ENCODE data around the gene SLC6A3. TPM values are rescaled to one million over a fixed set of nuclear protein-coding genes. Genes with fewer than 3 reads are reported as not detected.

SLC6A3 gene
- total RNA-seq, 5 donors from 2014 or later (not counting 1 experiment from before 2014, with no cell fraction given) = 0.22 TPM; not detected in 4

DNA sequence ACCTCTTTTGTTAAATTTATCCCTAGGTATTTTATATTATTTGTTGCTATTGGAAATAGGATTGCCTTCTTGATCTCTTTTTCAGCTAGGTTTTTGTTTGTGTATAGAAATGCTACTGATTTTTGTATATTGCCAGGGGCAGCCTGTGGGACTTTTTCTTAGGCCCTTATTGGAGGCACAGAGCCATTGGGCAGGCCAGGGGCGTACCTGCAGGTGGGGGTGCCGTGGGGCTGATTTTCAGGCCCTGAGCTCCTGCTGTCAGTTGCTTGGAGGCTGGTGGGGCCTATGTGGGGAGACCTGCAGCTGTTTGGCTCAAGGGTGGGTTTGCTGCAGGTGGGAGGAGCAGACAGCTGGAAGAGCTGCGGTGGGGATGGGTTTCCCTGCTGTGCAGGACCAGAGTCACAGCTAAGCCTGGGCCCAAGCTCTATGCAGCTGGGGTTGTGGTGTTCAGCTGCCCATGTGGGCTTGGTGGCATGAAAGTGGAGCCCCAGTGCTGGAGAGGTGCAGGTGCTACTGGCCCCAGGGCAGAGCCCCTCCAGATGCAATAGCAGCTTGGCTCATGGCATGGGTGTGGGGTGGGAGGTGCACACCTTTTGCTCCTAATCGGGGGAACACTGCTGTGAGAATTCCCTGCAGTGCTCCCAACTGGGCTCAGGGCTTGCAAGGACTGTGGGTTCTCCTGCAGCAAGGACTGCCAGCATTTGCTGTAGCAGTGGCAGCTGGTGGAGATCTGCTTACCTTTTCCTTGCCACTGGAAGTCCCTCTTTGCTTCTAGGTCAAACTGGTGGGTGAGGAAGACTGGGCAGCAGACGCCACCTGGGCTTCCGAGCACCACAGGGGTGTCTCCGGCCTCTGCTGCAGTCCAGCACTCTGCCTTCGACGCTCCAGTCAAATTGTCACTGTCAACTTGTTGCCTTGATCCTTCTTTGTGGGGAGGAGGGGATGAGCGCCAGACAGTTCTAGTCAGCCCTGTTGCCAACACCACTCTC is 92.7 kb downstream of the SLC6A3 start:
- ChIA-PET CTCF (interaction anchor here in 1 of 2 donors (0.5 kb wide), 1 partner anchor 13 kb away, joined by 3 read pairs; no protein-coding TSS in a partner anchor), POLR2A (no interaction called here)
- DNase-seq (no peak), ATAC-seq (replicated peaks in 1 of 4) (no peak)
- Mint-ChIP-seq H3K9me3 (no peaks in the 10 kb centered on the region), H3K27ac (no peak overlapping the region), H3K4me3 (no peak overlapping the region), H3K4me1 (no peaks in the 10 kb centered on the region), H3K27me3 (peaks cover 0 to 5% of the 10 kb centered on the region in 2 donors), H3K36me3 (no peaks in the 10 kb centered on the region)
- H3K27ac ChIP-seq (ENCODE audit: low read length) = no peak overlapping the region
- H3K4me3 ChIP-seq (ENCODE audit: control insufficient read depth in 1 of 2, extremely low read depth in 1 of 2, low read length in 1 of 2) = no peak overlapping the region
- no peaks in the 10 kb centered on the region for H3K36me3 ChIP-seq (ENCODE audit: control insufficient read depth in 2 of 2, extremely low read depth in 1 of 2, insufficient read depth in 1 of 2, low read length in 1 of 2)
- WGBS (ENCODE audit: insufficient coverage) = 61% methylated on average over 4 of the region's 10 CpGs
- H3K27me3 ChIP-seq (replicated peaks in 1 of 2; ENCODE audit: control insufficient read depth in 2 of 2, extremely low read depth in 1 of 2, insufficient read depth in 2 of 2, low read length in 1 of 2) = peaks cover 0 to 15% of the 10 kb centered on the region in 2 experiments
- no peaks in the 10 kb centered on the region for H3K4me1 ChIP-seq (ENCODE audit: control insufficient read depth in 1 of 2, extremely low read depth in 1 of 2, insufficient read depth in 2 of 2, low read length in 2 of 2)
- no peaks in the 10 kb centered on the region for H3K9me3 ChIP-seq

DNA sequence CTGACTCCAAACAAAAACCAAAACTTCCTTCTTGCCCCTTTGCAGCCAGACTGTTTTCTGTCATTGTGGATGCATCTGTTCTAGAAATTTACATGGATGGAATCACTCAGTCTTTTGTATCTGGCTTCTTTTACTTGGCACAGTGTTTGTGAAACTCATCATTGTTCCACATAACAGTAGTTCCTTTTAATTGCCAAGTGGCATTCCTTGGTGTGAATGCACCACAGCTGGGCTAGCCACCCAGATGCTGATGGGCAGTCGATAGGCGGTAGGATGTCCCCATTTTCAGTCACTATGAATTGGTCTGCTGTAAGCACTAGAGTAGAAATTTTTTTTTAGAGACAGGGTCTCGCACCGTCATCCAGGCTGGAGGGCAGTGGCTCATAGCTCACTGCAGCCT is 94.1 kb downstream of the SLC6A3 start:
- POLR2A ChIA-PET = no interaction called here
- H3K4me1 Mint-ChIP-seq = peaks cover 2 to 3% (median 3%) of the 10 kb centered on the region in 3 donors

DNA sequence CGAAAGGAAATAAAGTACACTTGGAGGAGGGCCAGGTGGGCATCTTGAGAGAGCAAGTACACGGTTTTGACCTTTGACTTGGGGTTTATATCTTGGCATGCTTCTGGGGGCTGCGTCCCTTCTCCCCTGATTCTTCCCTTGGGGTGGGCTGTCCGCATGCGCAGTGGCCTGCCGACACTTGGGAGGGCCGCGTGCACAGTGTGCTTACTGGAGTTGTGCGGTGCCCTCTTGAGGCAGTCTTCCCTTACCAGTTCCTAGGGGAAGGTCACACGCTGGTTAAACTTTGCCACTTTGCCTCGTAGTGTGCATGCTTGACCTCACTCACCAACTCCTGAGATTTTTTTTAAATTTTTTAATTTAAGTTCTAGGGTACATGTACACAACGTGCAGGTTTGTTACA is 96.0 kb downstream of the SLC6A3 start:
- Histone ChIP-seq H3K36me3 (ENCODE audit: control insufficient read depth in 2 of 2, extremely low read depth in 1 of 2, insufficient read depth in 1 of 2, low read length in 1 of 2) (no peaks in the 10 kb centered on the region), H3K27me3 (replicated peaks in 1 of 2; ENCODE audit: control insufficient read depth in 2 of 2, extremely low read depth in 1 of 2, insufficient read depth in 2 of 2, low read length in 1 of 2) (no peaks in the 10 kb centered on the region), H3K4me1 (ENCODE audit: control insufficient read depth in 1 of 2, extremely low read depth in 1 of 2, insufficient read depth in 2 of 2, low read length in 2 of 2) (peaks cover 4 to 14% of the 10 kb centered on the region in 2 experiments), H3K9me3 (no peaks in the 10 kb centered on the region), H3K4me3 (ENCODE audit: control insufficient read depth in 1 of 2, extremely low read depth in 1 of 2, low read length in 1 of 2) (no peak overlapping the region), H3K27ac (ENCODE audit: low read length) (no peak overlapping the region)
- no peaks in the 10 kb centered on the region for H3K27me3 Mint-ChIP-seq
- no peak overlapping the region for H3K4me3 Mint-ChIP-seq
- no peak overlapping the region for H3K27ac Mint-ChIP-seq
- WGBS (ENCODE audit: insufficient coverage) = 64% methylated on average over 3 of the region's 12 CpGs
- CTCF ChIA-PET = no interaction called here
- H3K4me1 Mint-ChIP-seq = peaks cover 7 to 10% (median 8%) of the 10 kb centered on the region in 3 donors
- H3K9me3 Mint-ChIP-seq = no peaks in the 10 kb centered on the region
- no peak for DNase-seq
- no peaks in the 10 kb centered on the region for H3K36me3 Mint-ChIP-seq
- POLR2A ChIA-PET = no interaction called here
- no peak for ATAC-seq (replicated peaks in 1 of 4)

More for the DNA sequence above, 94.1 kb downstream of the SLC6A3 start:
- Mint-ChIP-seq H3K4me3 (no peak overlapping the region), H3K36me3 (no peaks in the 10 kb centered on the region), H3K9me3 (no peaks in the 10 kb centered on the region), H3K27ac (no peak overlapping the region), H3K27me3 (no peaks in the 10 kb centered on the region)
- CTCF ChIA-PET = no interaction called here
- Histone ChIP-seq H3K4me3 (ENCODE audit: control insufficient read depth in 1 of 2, extremely low read depth in 1 of 2, low read length in 1 of 2) (no peak overlapping the region), H3K4me1 (ENCODE audit: control insufficient read depth in 1 of 2, extremely low read depth in 1 of 2, insufficient read depth in 2 of 2, low read length in 2 of 2) (peaks cover 0 to 2% of the 10 kb centered on the region in 2 experiments), H3K27ac (ENCODE audit: low read length) (no peak overlapping the region), H3K36me3 (ENCODE audit: control insufficient read depth in 2 of 2, extremely low read depth in 1 of 2, insufficient read depth in 1 of 2, low read length in 1 of 2) (no peaks in the 10 kb centered on the region), H3K9me3 (no peaks in the 10 kb centered on the region), H3K27me3 (replicated peaks in 1 of 2; ENCODE audit: control insufficient read depth in 2 of 2, extremely low read depth in 1 of 2, insufficient read depth in 2 of 2, low read length in 1 of 2) (peaks cover 0 to 4% of the 10 kb centered on the region in 2 experiments)
- DNase-seq (no peak), ATAC-seq (replicated peaks in 1 of 4) (no peak)
- 40% methylated on average over 1 of the region's 4 CpGs for WGBS (ENCODE audit: insufficient coverage)

DNA sequence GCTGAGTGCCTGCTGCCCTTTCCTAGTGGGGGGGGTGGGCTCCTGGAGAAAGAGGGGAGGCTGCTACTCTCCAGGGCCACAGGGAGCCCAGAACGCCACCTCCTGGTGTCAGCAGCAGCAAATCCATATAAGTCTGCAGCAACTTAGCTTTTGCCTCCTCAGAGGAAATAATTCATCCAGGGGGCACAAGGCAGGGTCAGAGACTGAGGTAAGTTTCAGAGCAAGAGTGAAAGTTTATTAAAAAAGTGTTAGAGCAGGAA is 96.3 kb downstream of the SLC6A3 start:
- no CpG with 5 or more reads among the region's 1 CpG for WGBS (ENCODE audit: insufficient coverage)

DNA sequence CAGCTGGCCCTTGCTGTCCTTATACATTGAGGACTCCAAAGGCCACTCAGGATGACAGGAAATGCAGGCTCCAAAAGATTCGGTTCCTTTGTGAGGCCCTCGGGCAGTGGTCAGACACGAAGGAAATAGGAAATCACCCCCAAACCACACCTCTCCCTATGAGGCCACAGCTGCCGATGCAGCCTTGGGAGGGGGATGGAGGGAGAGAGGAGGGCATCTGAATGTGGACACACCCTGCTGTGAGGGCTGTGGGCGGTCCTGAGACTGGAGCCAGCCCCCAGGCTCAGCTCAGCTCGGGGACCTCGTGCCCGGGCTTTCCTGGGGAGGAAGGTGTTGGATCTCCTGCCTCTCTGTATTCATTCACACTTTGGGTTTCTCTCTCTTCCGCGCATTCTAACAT is 97.7 kb downstream of the SLC6A3 start:
- Mint-ChIP-seq H3K27ac (no peak overlapping the region), H3K4me1 (peaks cover 20 to 23% (median 22%) of the 10 kb centered on the region in 3 donors), H3K36me3 (peaks cover 8% of the 10 kb centered on the region), H3K27me3 (no peaks in the 10 kb centered on the region), H3K4me3 (peak overlapping the region in 1 of 3 donors; percentile 78), H3K9me3 (no peaks in the 10 kb centered on the region)
- DNase-seq (no peak), ATAC-seq (replicated peaks in 1 of 4) (no peak)
- Histone ChIP-seq H3K27me3 (replicated peaks in 1 of 2; ENCODE audit: control insufficient read depth in 2 of 2, extremely low read depth in 1 of 2, insufficient read depth in 2 of 2, low read length in 1 of 2) (no peaks in the 10 kb centered on the region), H3K36me3 (ENCODE audit: control insufficient read depth in 2 of 2, extremely low read depth in 1 of 2, insufficient read depth in 1 of 2, low read length in 1 of 2) (peaks cover 4 to 8% of the 10 kb centered on the region in 2 donors), H3K4me1 (ENCODE audit: control insufficient read depth in 1 of 2, extremely low read depth in 1 of 2, insufficient read depth in 2 of 2, low read length in 2 of 2) (peaks cover 11 to 30% of the 10 kb centered on the region in 2 experiments), H3K4me3 (ENCODE audit: control insufficient read depth in 1 of 2, extremely low read depth in 1 of 2, low read length in 1 of 2) (no peak overlapping the region), H3K9me3 (no peaks in the 10 kb centered on the region), H3K27ac (ENCODE audit: low read length) (no peak overlapping the region)
- CTCF ChIA-PET = interaction anchor here in 1 of 2 donors (0.9 kb wide), 1 partner anchor 33 kb away, joined by 3 read pairs; no protein-coding TSS in a partner anchor
- POLR2A ChIA-PET = no interaction called here
- no CpG with 5 or more reads among the region's 10 CpGs for WGBS (ENCODE audit: insufficient coverage)

More for the DNA sequence above, 96.3 kb downstream of the SLC6A3 start:
- Histone ChIP-seq H3K36me3 (ENCODE audit: control insufficient read depth in 2 of 2, extremely low read depth in 1 of 2, insufficient read depth in 1 of 2, low read length in 1 of 2) (no peaks in the 10 kb centered on the region), H3K4me1 (ENCODE audit: control insufficient read depth in 1 of 2, extremely low read depth in 1 of 2, insufficient read depth in 2 of 2, low read length in 2 of 2) (peaks cover 4 to 17% of the 10 kb centered on the region in 2 experiments), H3K4me3 (ENCODE audit: control insufficient read depth in 1 of 2, extremely low read depth in 1 of 2, low read length in 1 of 2) (no peak overlapping the region), H3K27ac (ENCODE audit: low read length) (no peak overlapping the region), H3K27me3 (replicated peaks in 1 of 2; ENCODE audit: control insufficient read depth in 2 of 2, extremely low read depth in 1 of 2, insufficient read depth in 2 of 2, low read length in 1 of 2) (no peaks in the 10 kb centered on the region), H3K9me3 (no peaks in the 10 kb centered on the region)
- Mint-ChIP-seq H3K4me3 (no peak overlapping the region), H3K36me3 (peaks cover 3% of the 10 kb centered on the region), H3K27me3 (no peaks in the 10 kb centered on the region), H3K27ac (no peak overlapping the region), H3K9me3 (no peaks in the 10 kb centered on the region), H3K4me1 (peaks cover 10 to 13% (median 12%) of the 10 kb centered on the region in 3 donors)
- ChIA-PET POLR2A (no interaction called here), CTCF (interaction anchor here in 1 of 2 donors (0.6 kb wide), 1 partner anchor 460 kb away, joined by 3 read pairs; no protein-coding TSS in a partner anchor)
- DNase-seq (no peak), ATAC-seq (replicated peaks in 1 of 4) (no peak)

DNA sequence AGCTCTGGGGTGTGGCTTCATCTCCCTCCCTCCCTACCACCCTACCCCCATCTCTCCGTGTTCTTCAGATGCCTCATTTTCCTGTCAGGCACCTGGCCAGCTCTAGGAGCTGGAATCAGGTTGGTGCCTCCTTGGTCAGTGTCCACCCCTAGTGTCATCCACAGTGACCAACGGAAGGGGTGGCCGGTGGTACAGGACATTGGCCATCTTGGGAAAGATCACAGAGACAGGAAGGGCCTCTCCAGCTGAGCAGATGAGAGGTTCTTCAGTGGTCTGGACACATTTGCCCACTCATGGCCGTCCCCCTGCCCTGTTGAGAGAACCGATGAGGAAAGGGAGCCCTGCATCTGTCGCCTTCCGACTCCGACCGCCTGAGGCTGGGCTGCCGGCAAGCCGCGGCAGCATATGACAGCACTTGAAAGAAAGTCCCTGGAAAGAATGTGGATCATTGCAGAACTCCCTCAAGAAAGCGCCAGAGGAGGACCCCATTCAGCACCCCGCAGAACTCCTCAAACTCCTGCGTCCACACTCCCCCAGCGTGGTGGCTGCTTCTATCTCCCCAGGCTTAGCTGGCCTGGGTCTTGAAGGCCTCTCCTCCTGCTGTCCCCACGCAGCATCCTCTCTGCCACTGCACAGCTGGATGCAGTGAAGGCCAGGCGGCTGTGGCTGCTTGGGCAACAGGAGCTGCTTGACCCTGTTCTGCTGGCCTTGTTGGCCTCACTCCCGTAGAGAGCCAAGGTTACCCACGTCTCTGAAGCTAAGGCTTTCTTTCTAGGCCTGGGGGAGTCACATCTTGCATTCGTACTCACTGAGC is 98.4 kb downstream of the SLC6A3 start:
- Histone ChIP-seq H3K9me3 (no peaks in the 10 kb centered on the region), H3K27me3 (replicated peaks in 1 of 2; ENCODE audit: control insufficient read depth in 2 of 2, extremely low read depth in 1 of 2, insufficient read depth in 2 of 2, low read length in 1 of 2) (no peaks in the 10 kb centered on the region), H3K36me3 (ENCODE audit: control insufficient read depth in 2 of 2, extremely low read depth in 1 of 2, insufficient read depth in 1 of 2, low read length in 1 of 2) (peaks cover 8 to 16% of the 10 kb centered on the region in 2 donors), H3K4me3 (ENCODE audit: control insufficient read depth in 1 of 2, extremely low read depth in 1 of 2, low read length in 1 of 2) (no peak overlapping the region), H3K4me1 (ENCODE audit: control insufficient read depth in 1 of 2, extremely low read depth in 1 of 2, insufficient read depth in 2 of 2, low read length in 2 of 2) (peaks cover 11 to 38% of the 10 kb centered on the region in 2 experiments), H3K27ac (ENCODE audit: low read length) (no peak overlapping the region)
- ChIA-PET POLR2A (no interaction called here), CTCF (interaction anchor here in 1 of 2 donors (0.9 to 1.4 kb wide), 2 partner anchors 33 kb away, joined by 3 read pairs; no protein-coding TSS in a partner anchor)
- 92% methylated on average over 17 of the region's 21 CpGs for WGBS (ENCODE audit: insufficient coverage)
- Mint-ChIP-seq H3K9me3 (no peaks in the 10 kb centered on the region), H3K27me3 (no peaks in the 10 kb centered on the region), H3K4me1 (peaks cover 20 to 25% (median 24%) of the 10 kb centered on the region in 3 donors), H3K4me3 (peak overlapping the region; percentile 45 to 78 (median 56)), H3K27ac (no peak overlapping the region), H3K36me3 (peaks cover 10% of the 10 kb centered on the region)
- DNase-seq = no peak
- no peak for ATAC-seq (replicated peaks in 1 of 4)
